ENCODE results near the gene SPDYC.

Gene SPDYC

DNA sequence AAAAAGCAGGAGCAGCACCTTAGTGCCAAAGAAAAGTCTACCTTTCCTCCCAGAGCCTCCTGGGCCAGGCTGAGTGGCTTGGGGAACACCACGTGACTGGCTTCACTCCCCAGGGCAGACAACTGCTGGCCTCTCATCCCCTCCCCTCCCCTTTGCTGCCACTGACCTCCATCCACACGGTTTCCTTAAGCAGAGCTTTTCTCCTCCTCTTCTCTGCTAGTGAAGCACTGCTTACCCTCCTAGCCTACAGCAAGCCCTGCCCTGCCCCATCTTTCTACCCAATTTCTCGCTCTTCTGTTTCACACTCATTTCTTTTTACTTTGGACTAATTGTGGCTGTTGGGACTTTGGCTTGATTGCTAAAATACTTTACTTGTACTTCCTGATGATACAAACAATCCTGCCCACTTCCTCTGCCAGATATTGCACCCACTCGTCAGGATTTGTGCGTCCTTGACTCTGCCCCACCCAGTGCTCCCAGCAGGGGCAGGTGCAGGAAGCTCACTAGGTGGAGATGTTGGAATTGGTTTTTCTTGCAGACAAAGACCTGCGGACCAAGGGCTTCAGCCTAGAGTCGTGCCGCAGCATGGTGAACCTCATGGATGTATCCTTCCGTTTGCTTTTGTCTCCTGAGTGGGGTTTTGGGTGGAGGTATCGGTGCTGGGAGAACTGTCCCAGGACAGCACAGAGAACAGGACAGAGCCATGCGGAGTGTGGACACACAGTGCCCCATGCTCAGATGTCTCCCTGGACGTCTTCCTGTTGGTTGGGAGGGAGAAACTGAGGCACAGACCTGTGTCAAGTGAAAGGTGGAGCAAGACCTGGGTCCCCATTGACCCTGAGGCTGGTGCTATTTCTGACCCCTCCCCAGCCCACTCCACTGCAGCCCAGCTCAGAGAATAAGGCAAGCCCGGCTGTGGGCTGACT lies 39.0 kb downstream of the SPDYC start:
- TF ChIP-seq, protein P1, sequence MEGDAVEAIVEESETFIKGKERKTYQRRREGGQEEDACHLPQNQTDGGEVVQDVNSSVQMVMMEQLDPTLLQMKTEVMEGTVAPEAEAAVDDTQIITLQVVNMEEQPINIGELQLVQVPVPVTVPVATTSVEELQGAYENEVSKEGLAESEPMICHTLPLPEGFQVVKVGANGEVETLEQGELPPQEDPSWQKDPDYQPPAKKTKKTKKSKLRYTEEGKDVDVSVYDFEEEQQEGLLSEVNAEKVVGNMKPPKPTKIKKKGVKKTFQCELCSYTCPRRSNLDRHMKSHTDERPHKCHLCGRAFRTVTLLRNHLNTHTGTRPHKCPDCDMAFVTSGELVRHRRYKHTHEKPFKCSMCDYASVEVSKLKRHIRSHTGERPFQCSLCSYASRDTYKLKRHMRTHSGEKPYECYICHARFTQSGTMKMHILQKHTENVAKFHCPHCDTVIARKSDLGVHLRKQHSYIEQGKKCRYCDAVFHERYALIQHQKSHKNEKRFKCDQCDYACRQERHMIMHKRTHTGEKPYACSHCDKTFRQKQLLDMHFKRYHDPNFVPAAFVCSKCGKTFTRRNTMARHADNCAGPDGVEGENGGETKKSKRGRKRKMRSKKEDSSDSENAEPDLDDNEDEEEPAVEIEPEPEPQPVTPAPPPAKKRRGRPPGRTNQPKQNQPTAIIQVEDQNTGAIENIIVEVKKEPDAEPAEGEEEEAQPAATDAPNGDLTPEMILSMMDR (conservative IDR thresholded peaks at IDR 0.05; ENCODE audit: low read depth, low read length), result no peak
- no peak overlapping the region for H3K4me3 ChIP-seq (ENCODE audit: low read length)
- DNase-seq (ENCODE audit: low read depth), result no peak

DNA sequence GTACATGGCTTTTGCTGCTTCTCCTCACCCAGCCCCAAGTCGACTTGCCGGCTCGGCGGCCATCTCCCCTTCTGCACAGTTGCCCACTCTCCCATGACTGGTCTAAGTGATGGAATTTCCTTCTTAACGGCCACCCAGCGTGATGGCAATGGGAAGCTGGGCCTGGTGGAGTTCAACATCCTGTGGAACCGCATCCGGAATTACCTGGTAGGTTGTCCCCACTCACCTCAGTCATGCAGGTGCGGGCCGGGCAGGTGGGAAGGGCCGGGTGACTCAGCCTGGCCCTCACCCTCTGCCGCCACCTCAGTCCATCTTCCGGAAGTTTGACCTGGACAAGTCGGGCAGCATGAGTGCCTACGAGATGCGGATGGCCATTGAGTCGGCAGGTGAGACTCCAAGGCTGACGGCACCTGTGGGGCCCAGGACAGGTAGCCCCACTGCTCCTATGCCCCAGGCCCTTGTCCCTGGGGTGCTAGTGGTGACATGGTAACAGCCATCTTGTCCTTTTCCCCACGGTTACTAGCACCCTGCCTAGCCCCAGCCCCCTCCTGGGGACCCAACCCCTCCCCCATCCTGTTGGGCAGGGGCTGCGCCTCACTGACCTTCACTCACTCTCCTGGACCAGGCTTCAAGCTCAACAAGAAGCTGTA lies 39.8 kb downstream of the SPDYC start:
- TF ChIP-seq, protein P1 (conservative IDR thresholded peaks at IDR 0.05; ENCODE audit: low read depth, low read length), result no peak
- no peak overlapping the region for H3K4me3 ChIP-seq (ENCODE audit: low read length)
- DNase-seq (ENCODE audit: low read depth), result no peak

DNA sequence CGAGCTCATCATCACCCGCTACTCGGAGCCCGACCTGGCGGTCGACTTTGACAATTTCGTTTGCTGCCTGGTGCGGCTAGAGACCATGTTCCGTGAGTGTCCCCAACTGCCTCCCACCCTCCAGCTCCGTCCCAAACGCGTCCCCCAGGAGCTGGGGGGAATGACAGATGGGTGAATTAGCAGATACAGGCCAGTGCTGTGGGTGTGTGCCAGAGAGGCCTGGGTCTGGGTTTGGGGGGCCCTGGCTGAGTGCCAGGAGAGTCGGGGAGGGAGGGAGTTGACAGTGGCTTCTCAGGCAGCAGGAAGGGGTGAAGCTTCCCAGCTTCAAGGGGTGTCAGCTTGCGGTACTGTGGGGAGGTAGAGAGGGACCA lies 40.3 kb downstream of the SPDYC start:
- no peak overlapping the region for H3K4me3 ChIP-seq (ENCODE audit: low read length)
- no peak for DNase-seq (ENCODE audit: low read depth)
- TF ChIP-seq, protein P1 (conservative IDR thresholded peaks at IDR 0.05; ENCODE audit: low read depth, low read length), result no peak

DNA sequence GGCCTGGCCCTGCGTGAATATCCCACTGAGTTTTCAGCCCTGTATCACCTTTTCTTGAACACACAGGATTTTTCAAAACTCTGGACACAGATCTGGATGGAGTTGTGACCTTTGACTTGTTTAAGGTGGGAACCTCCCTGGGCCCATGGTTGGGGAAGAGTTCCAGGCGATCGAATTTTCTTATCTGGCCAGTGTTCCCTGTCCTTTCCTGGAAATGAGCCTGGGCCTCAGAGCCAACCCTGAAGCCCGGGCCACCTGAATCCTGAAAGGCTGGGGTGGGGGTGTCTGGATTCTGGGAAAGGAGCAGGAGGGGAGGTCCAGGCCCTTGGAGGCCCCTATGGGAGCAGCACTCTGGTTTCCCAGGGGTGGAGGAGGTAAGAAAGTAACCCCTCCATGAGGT lies 40.7 kb downstream of the SPDYC start:
- H3K4me3 ChIP-seq (ENCODE audit: low read length), result no peak overlapping the region
- DNase-seq (ENCODE audit: low read depth), result no peak
- TF ChIP-seq, protein P1 (conservative IDR thresholded peaks at IDR 0.05; ENCODE audit: low read depth, low read length), result no peak

DNA sequence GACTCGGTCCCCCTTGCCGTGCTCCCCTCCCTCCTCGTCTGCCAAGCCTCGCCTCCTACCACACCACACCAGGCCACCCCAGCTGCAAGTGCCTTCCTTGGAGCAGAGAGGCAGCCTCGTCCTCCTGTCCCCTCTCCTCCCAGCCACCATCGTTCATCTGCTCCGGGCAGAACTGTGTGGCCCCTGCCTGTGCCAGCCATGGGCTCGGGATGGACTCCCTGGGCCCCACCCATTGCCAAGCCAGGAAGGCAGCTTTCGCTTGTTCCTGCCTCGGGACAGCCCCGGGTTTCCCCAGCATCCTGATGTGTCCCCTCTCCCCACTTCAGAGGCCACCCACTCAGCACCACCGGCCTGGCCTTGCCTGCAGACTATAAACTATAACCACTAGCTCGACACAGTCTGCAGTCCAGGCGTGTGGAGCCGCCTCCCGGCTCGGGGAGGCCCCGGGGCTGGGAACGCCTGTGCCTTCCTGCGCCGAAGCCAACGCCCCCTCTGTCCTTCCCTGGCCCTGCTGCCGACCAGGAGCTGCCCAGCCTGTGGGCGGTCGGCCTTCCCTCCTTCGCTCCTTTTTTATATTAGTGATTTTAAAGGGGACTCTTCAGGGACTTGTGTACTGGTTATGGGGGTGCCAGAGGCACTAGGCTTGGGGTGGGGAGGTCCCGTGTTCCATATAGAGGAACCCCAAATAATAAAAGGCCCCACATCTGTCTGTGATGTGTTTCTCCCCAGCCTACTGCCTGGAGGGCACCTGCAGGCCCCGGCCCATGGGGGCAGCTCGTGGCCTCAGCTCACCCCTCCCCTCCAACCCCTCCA lies 41.5 kb downstream of the SPDYC start:
- DNase-seq (ENCODE audit: low read depth), result no peak
- H3K4me3 ChIP-seq (ENCODE audit: low read length), result no peak overlapping the region

DNA sequence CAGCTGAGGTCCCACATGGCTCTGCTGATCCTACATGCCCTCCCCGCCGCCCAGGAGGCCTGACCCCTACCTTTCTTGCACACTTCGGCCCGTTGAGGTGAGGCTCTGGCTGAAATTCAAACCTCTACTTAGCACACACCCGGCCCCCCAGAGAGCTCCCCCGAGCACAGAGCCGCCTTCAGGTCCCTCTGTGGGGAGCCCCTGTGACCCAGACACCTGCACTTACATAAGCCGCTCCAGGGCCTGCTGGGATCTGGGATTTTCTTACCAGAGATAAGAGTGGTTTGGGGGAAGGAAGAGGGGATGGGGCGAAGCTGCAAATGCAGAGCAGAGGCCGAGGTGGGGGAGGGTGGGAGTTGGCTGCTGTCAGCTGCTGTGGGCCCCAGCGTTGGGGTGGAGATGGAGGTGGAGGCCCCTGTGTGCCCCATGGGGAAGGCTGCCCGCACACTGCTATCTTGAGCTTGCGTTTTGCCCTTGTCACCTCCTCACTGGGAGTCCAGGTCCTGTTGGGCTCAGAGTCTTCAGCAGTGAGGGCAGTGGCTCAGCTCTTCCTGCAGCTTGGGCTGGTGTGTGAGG lies 42.3 kb downstream of the SPDYC start:
- no peak for DNase-seq (ENCODE audit: low read depth)
- TF ChIP-seq, protein P1 (conservative IDR thresholded peaks at IDR 0.05; ENCODE audit: low read depth, low read length), result no peak
- no peak overlapping the region for H3K4me3 ChIP-seq (ENCODE audit: low read length)

More for the DNA sequence above, 41.5 kb downstream of the SPDYC start:
- TF ChIP-seq, protein P1 (conservative IDR thresholded peaks at IDR 0.05; ENCODE audit: low read depth, low read length), result no peak

Measured in retinal pigment epithelial cell (primary cell).